ENCODE data around the gene RSPH6A. TPM values are rescaled to one million over a fixed set of nuclear protein-coding genes. Genes with fewer than 3 reads are reported as not detected.
A peak's percentile ranks its signal among the peaks of the same experiment; 100 is the strongest.

Gene RSPH6A
- total RNA-seq, 1 experiment from 2014 or later, result 0.55 TPM

GRCh38 chr19:45824041-45824471, 8.9 kb upstream of the RSPH6A start:
- Mint-ChIP-seq H3K27ac (peak overlapping the region in 1 of 3 experiments; percentile 10; a peak in 1 of 7 replicates), H3K4me3 (no peak overlapping the region; a peak in 1 of 5 replicates), H3K9me3 (no peaks in the 10 kb centered on the region), H3K36me3 (ENCODE audit: insufficient read depth in 1 of 3, low read depth in 3 of 3) (peaks cover 50 to 97% (median 93%) of the 10 kb centered on the region in 3 experiments), H3K27me3 (ENCODE audit: low read depth) (no peaks in the 10 kb centered on the region), H3K4me1 (peaks cover 6 to 12% of the 10 kb centered on the region in 2 experiments)
- Histone ChIP-seq H4K20me1 (ENCODE audit: control insufficient read depth, insufficient read depth, insufficient read length) (no peaks in the 10 kb centered on the region), H3K18ac (ENCODE audit: insufficient read length, low read depth, low read length) (no peak overlapping the region), H3K14ac (ENCODE audit: insufficient read depth, low read length) (no peak overlapping the region), H3K27me3 (ENCODE audit: insufficient read depth, low read length) (no peaks in the 10 kb centered on the region), H3K27ac (ENCODE audit: insufficient read length, low read depth, low read length) (no peak overlapping the region), H3K23me2 (ENCODE audit: insufficient read length, low read depth, low read length, poor library complexity, severe bottlenecking) (no peaks in the 10 kb centered on the region), H2AK5ac (ENCODE audit: insufficient read length, low read length) (no peak overlapping the region), H4K5ac (ENCODE audit: insufficient read length, low read depth, low read length) (no peak overlapping the region), H2BK5ac (ENCODE audit: insufficient read length, low read length) (no peak overlapping the region), H3K9me3 (ENCODE audit: control insufficient read depth, low read depth, low read length) (no peaks in the 10 kb centered on the region), H2AFZ (ENCODE audit: low read length) (no peak overlapping the region), H3K23ac (ENCODE audit: insufficient read length, low read depth, low read length) (no peak overlapping the region), H3K4me2 (ENCODE audit: insufficient read depth, insufficient read length, low read length) (no peak overlapping the region), H4K91ac (ENCODE audit: insufficient read length, low read depth, low read length) (no peak overlapping the region), H2BK12ac (ENCODE audit: insufficient read length, low read depth, low read length) (no peak overlapping the region), H2BK20ac (ENCODE audit: low read depth, low read length, poor library complexity, severe bottlenecking) (no peak overlapping the region), H3K9ac (ENCODE audit: extremely low read depth, insufficient read length, low read length) (no peak overlapping the region), H3K79me1 (ENCODE audit: insufficient read depth, low read depth, low read length, poor library complexity, severe bottlenecking) (no peaks in the 10 kb centered on the region), H3K4me1 (ENCODE audit: insufficient read depth, low read length) (no peaks in the 10 kb centered on the region), H4K8ac (replicated peaks; ENCODE audit: insufficient read length, low read depth, low read length) (no peak overlapping the region), H3K4ac (ENCODE audit: low read depth, low read length) (no peak overlapping the region), H3K56ac (ENCODE audit: insufficient read length, low read depth, low read length) (no peak overlapping the region), H2BK15ac (ENCODE audit: low read depth, low read length) (no peak overlapping the region), H2BK120ac (ENCODE audit: low read depth, low read length, poor library complexity, severe bottlenecking) (no peak overlapping the region), H3K79me2 (ENCODE audit: insufficient read depth, low read length) (no peaks in the 10 kb centered on the region), H3T11ph (ENCODE audit: low read length) (no peak overlapping the region)
- DNase-seq, result no peak
- TF ChIP-seq CTCF (conservative IDR thresholded peaks at IDR 0.05), result no peak
- WGBS (ENCODE audit: extremely low coverage, insufficient read length, low lambda C conversion rate), result no CpG with 5 or more reads among the region's 12 CpGs

Data from H9 (cell line).